ENCODE measurements around the gene LRRFIP1. TPM values are rescaled to one million over a fixed set of nuclear protein-coding genes. Genes with fewer than 3 reads are reported as not detected.

The LRRFIP1 gene
- total and polyA plus RNA-seq, 2 of the 13 experiments (the other 11 are each of a cell fraction or from before 2014, with no cell fraction given), result 15.9 to 40.5 TPM

GRCh38 chr2:237618449-237618848 lies 8.9 kb upstream of the LRRFIP1 start:
- Histone ChIP-seq H3K9me3 (ENCODE audit: low read length) (no peaks in the 10 kb centered on the region), H3K27me3 (ENCODE audit: control insufficient read depth in 1 of 2, insufficient read depth in 2 of 2, low read length in 2 of 2) (peaks cover 0 to 51% of the 10 kb centered on the region in 2 experiments; a peak in 3 of 5 replicates), H2AFZ (ENCODE audit: low read length) (no peak overlapping the region), H3K4me1 (ENCODE audit: insufficient read depth, low read length) (peaks cover 35% of the 10 kb centered on the region), H3K36me3 (replicated peaks in 1 of 2; ENCODE audit: control insufficient read depth in 1 of 2, insufficient read depth in 2 of 2, low read length in 2 of 2) (no peaks in the 10 kb centered on the region), H3K79me2 (ENCODE audit: insufficient read depth, low read length) (no peaks in the 10 kb centered on the region), H3K4me3 (replicated peaks in 1 of 3; ENCODE audit: insufficient read depth in 1 of 3, low read depth in 2 of 3, low read length in 3 of 3) (no peak overlapping the region), H4K20me1 (ENCODE audit: insufficient read depth, low read length) (no peaks in the 10 kb centered on the region), H3K9ac (ENCODE audit: insufficient read depth, low read depth, low read length) (no peak overlapping the region), H3K4me2 (ENCODE audit: low read depth, low read length) (no peak overlapping the region), H3K27ac (ENCODE audit: extremely low read length, insufficient read depth, low read length) (no peak overlapping the region)
- CTCF ChIA-PET (ENCODE audit: low intra/inter-chr PET ratio, low total read pairs), result no interaction called here
- in situ Hi-C loops (cut with HindIII; ENCODE audit: extremely low pct_ligation_motif_present, low pct_unique_long_range_greater_than_20kb) (no loop called here), intact Hi-C loops (cut with micrococcal nuclease; ENCODE audit: unreplicated experiment) (no loop called here)
- DNase-seq (ENCODE audit: low spot score) (no peak), ATAC-seq (no peak), FAIRE-seq (peak; percentile 23)
- POLR2A ChIA-PET, result no interaction called here
- BruUV-seq (replicated peaks), result no TSS peak
- WGBS (ENCODE audit: low lambda C conversion rate), result 52% methylated on average over 2 of the region's 2 CpGs
- TF ChIP-seq SNAPC4 (CRISPR knock-in tag; IDR thresholded peaks at IDR 0.05) (no peak), HOXD1 (CRISPR knock-in tag; IDR thresholded peaks at IDR 0.05) (no peak), ZNF24 (IDR thresholded peaks at IDR 0.05) (no peak), MAFK (conservative IDR thresholded peaks at IDR 0.05 in 1 of 2, IDR thresholded peaks at IDR 0.05 in 1 of 2; ENCODE audit: low read length in 2 of 2) (no peak), POGZ (CRISPR knock-in tag; IDR thresholded peaks at IDR 0.05) (no peak), CAMTA2 (CRISPR knock-in tag; IDR thresholded peaks at IDR 0.05; ENCODE audit: borderline replicate concordance) (no peak), ZNF674 (CRISPR knock-in tag; IDR thresholded peaks at IDR 0.05; ENCODE audit: low read depth) (no peak), ZNF879 (CRISPR knock-in tag; IDR thresholded peaks at IDR 0.05) (no peak)

Data from HepG2 (cell line).